GM21526 (cell line): ENCODE data around the gene CMIP.

Experiments
- ATAC-seq: cut with Tn5 transposase; IDR thresholded peaks from one replicate; pipeline ENCODE4 v1.9.1; 2021; ENCODE audit warnings: moderate library complexity; ENCODE audit not compliant: unreplicated experiment, low FRiP score

Gene CMIP

GRCh38 chr16:81445966-81446906 is 1.6 kb downstream of the CMIP start:
- no peak for ATAC-seq

- ATAC-seq, result no peak
Measured at GRCh38 chr16:81446907-81447268, 2.3 kb downstream of the CMIP start.

- no peak for ATAC-seq
Measured at GRCh38 chr16:81447383-81448101, 2.9 kb downstream of the CMIP start.

- no peak for ATAC-seq
Measured at GRCh38 chr16:81448154-81449131, 3.8 kb downstream of the CMIP start.

GRCh38 chr16:81449241-81449640 is 4.6 kb downstream of the CMIP start:
- no peak for ATAC-seq

- ATAC-seq, result no peak
Measured at GRCh38 chr16:81449899-81450608, 5.4 kb downstream of the CMIP start.

- no peak for ATAC-seq
Measured at GRCh38 chr16:81450783-81451491, 6.3 kb downstream of the CMIP start.

GRCh38 chr16:81451753-81452680 is 7.4 kb downstream of the CMIP start:
- no peak for ATAC-seq

GRCh38 chr16:81453091-81453728 is 8.6 kb downstream of the CMIP start:
- no peak for ATAC-seq

- no peak for ATAC-seq
Measured at GRCh38 chr16:81454044-81454443, 9.4 kb downstream of the CMIP start.

- ATAC-seq, result no peak
Measured at GRCh38 chr16:81455006-81455405, 10.4 kb downstream of the CMIP start.

GRCh38 chr16:81455720-81456494 is 11.3 kb downstream of the CMIP start:
- no peak for ATAC-seq

- no peak for ATAC-seq
Measured at GRCh38 chr16:81456523-81457325, 12.1 kb downstream of the CMIP start.

- no peak for ATAC-seq
Measured at GRCh38 chr16:81457326-81458133, 12.9 kb downstream of the CMIP start.

- ATAC-seq, result no peak
Measured at GRCh38 chr16:81458149-81458669, 13.6 kb downstream of the CMIP start.
